Liver (tissue), 9 donors: ENCODE data around the gene CMC4. TPM values are rescaled to one million over a fixed set of nuclear protein-coding genes. Genes with fewer than 3 reads are reported as not detected.
A peak's percentile ranks its signal among the peaks of the same experiment; 100 is the strongest.

Source experiments
- DNase-seq: peaks from one replicate; pipeline ENCODE4 v3.0.0-alpha.2; 2017; ENCODE audit warnings: low spot score
- H3K27ac ChIP-seq, 2 donors: one replicate each; pipeline ENCODE4 v1.7.0; 2013; ENCODE audit warnings: inconsistent platforms in 2 of 2, low read length in 2 of 2, control low read depth in 1 of 2, low read depth in 1 of 2, mild to moderate bottlenecking in 1 of 2
- H3K27me3 ChIP-seq, 4 donors: one replicate each; pipeline versions ENCODE4 v1.6.1 to v1.7.0; 2013; ENCODE audit warnings: low read length in 3 of 4, inconsistent platforms in 1 of 4, mild to moderate bottlenecking in 1 of 4, moderate library complexity in 1 of 4; ENCODE audit not compliant: control insufficient read depth in 4 of 4, insufficient read depth in 4 of 4
- H3K36me3 ChIP-seq, 4 donors: one replicate each; pipeline versions ENCODE4 v1.6.1 to v1.7.0; 2013; ENCODE audit warnings: low read length in 3 of 4, mild to moderate bottlenecking in 3 of 4, low read depth in 1 of 4, moderate library complexity in 1 of 4; ENCODE audit not compliant: control insufficient read depth in 4 of 4, insufficient read depth in 3 of 4
- H3K4me1 ChIP-seq, 4 donors: one replicate each; pipeline versions ENCODE4 v1.6.1 to v1.7.0; 2013; ENCODE audit warnings: low read length in 3 of 4, mild to moderate bottlenecking in 3 of 4, moderate library complexity in 1 of 4; ENCODE audit not compliant: control insufficient read depth in 4 of 4, insufficient read depth in 4 of 4
- H3K4me3 ChIP-seq, 3 donors: one replicate each; pipeline versions ENCODE4 v1.6.1 to v1.7.0; 2013; ENCODE audit warnings: low read length in 3 of 3, control low read depth in 1 of 3, low read depth in 1 of 3, mild to moderate bottlenecking in 1 of 3
- H3K9ac ChIP-seq, 2 donors: one replicate each; pipeline ENCODE4 v1.7.0; 2013; ENCODE audit warnings: low read length in 2 of 2, mild to moderate bottlenecking in 2 of 2, moderate library complexity in 2 of 2, control low read depth in 1 of 2, low read depth in 1 of 2
- H3K9me3 ChIP-seq, 4 donors: one replicate each; pipeline versions ENCODE4 v1.6.1 to v1.7.0; 2013; ENCODE audit warnings: low read length in 3 of 4; ENCODE audit not compliant: control insufficient read depth in 4 of 4
- ATF3 ChIP-seq: IDR thresholded peaks from 2 replicates; pipeline ENCODE4 v1.6.1; 2016; ENCODE audit warnings: antibody characterized with exemption
- CTCF ChIP-seq: fragments of 150-350 bp; IDR thresholded peaks from 2 replicates; pipeline ENCODE4 v1.5.1; 2017; ENCODE audit warnings: improper control_type of control experiment, low read depth, low read length; ENCODE audit not compliant: missing input control
- EGR1 ChIP-seq, 2 donors: IDR thresholded peaks; 2 replicates each; pipeline ENCODE4 v1.6.1; 2016 to 2018; ENCODE audit warnings: antibody characterized with exemption in 2 of 2, low read depth in 2 of 2
- FOXA1 ChIP-seq: IDR thresholded peaks from 2 replicates; pipeline ENCODE4 v1.6.1; 2016; ENCODE audit warnings: antibody characterized with exemption
- FOXA2 ChIP-seq: IDR thresholded peaks from 2 replicates; pipeline ENCODE4 v1.6.1; 2016; ENCODE audit warnings: antibody characterized with exemption
- GABPA ChIP-seq, 2 donors: IDR thresholded peaks in 1 of 2; conservative IDR thresholded peaks in 1 of 2; 2 replicates each; pipeline ENCODE4 v1.6.1; 2016; ENCODE audit warnings: antibody characterized with exemption in 2 of 2, mild to moderate bottlenecking in 1 of 2, moderate library complexity in 1 of 2
- HNF4G ChIP-seq: IDR thresholded peaks from 2 replicates; pipeline ENCODE4 v1.6.1; 2016; ENCODE audit warnings: antibody characterized with exemption
- JUND ChIP-seq, 2 donors: IDR thresholded peaks; 2 replicates each; pipeline ENCODE4 v1.6.1; 2016; ENCODE audit warnings: antibody characterized with exemption in 2 of 2
- MAX ChIP-seq: IDR thresholded peaks from 2 replicates; pipeline ENCODE4 v1.6.1; 2016; ENCODE audit warnings: antibody characterized with exemption
- NR2F2 ChIP-seq: IDR thresholded peaks from 2 replicates; pipeline ENCODE4 v1.6.1; 2016; ENCODE audit warnings: antibody characterized with exemption
- RAD21 ChIP-seq, 2 donors: IDR thresholded peaks; 2 replicates each; pipeline ENCODE4 v1.6.1; 2016; ENCODE audit warnings: antibody characterized with exemption in 2 of 2, mild to moderate bottlenecking in 2 of 2
- REST ChIP-seq: IDR thresholded peaks from 2 replicates; pipeline ENCODE4 v1.6.1; 2016; ENCODE audit warnings: antibody characterized with exemption, mild to moderate bottlenecking
- RXRA ChIP-seq, 2 donors: IDR thresholded peaks; 2 replicates each; pipeline ENCODE4 v1.6.1; 2017 to 2018; ENCODE audit warnings: antibody characterized with exemption in 2 of 2, mild to moderate bottlenecking in 1 of 2
- SP1 ChIP-seq: IDR thresholded peaks from 2 replicates; pipeline ENCODE4 v1.6.1; 2018; ENCODE audit warnings: antibody characterized with exemption, mild to moderate bottlenecking
- TAF1 ChIP-seq: conservative IDR thresholded peaks from 2 replicates; pipeline ENCODE4 v1.6.1; 2016; ENCODE audit warnings: antibody characterized with exemption, mild to moderate bottlenecking
- YY1 ChIP-seq: IDR thresholded peaks from 2 replicates; pipeline ENCODE4 v1.6.1; 2016; ENCODE audit warnings: antibody characterized with exemption, mild to moderate bottlenecking
- ZBTB33 ChIP-seq: IDR thresholded peaks from 2 replicates; pipeline ENCODE4 v1.6.1; 2016; ENCODE audit warnings: antibody characterized with exemption
- WGBS: extraction: QIAGEN DNeasy Blood & Tissue Kit; methylation state at CpG from one replicate; pipeline ENCODE4 v1.1.7; 2013; 5-methylcytosine and 5-hydroxymethylcytosine counted together
- polyA plus RNA-seq, 2 donors: library from polyadenylated mRNA; stranded (reverse) in 1 of 2; unstranded in 1 of 2; fragments of 200-250 nt in 1 of 2; fragments of >200 nt in 1 of 2; fragmentation: Nextera tagmentation in 1 of 2; extraction: Ambion mirVana in 1 of 2; gene quantifications; one replicate each; pipeline versions ENCODE4 v1.2.1 to v1.2.3, GENCODE V29; 2013 to 2015
- total RNA-seq, 2 donors: library from RNA; depleted of rRNA; stranded (reverse); fragments of >200 nt; gene quantifications; one replicate each; pipeline ENCODE4 v1.2.3, GENCODE V29; 2014
- donor health status: healthy.
- donor health status: healthy.
- donor health status: healthy.
- donor health status: healthy.
- donor health status: healthy.

Gene CMC4
- total and polyA plus RNA-seq, 4 donors, result 4.2 to 17.3 (median 10.4) TPM

- no peak for DNase-seq
- Histone ChIP-seq H3K9ac (peak overlapping the region; percentile 43 to 72), H3K27ac (peak overlapping the region; percentile 76 to 78), H3K4me1 (peaks cover 3 to 7% (median 4%) of the 10 kb centered on the region in 4 donors), H3K4me3 (peak overlapping the region; percentile 68 to 92 (median 73)), H3K9me3 (no peaks in the 10 kb centered on the region), H3K27me3 (no peaks in the 10 kb centered on the region), H3K36me3 (peaks cover 0 to 4% (median 0%) of the 10 kb centered on the region in 4 donors)
- 1% methylated on average over 25 of the region's 25 CpGs for WGBS
- TF ChIP-seq EGR1 (IDR thresholded peaks at IDR 0.05; ENCODE audit: low read depth in 2 of 2) (no peak), HNF4G (no peak), RAD21 (IDR thresholded peaks at IDR 0.05) (no peak), ZBTB33 (no peak), TAF1 (peak; percentile 8)
These were observed 851 bp upstream of the CMC4 start for GRCh38 chrX:155071694-155072280.

GRCh38 chrX:155070663-155070974 is 317 bp downstream of the CMC4 start:
- 0% methylated on average over 16 of the region's 16 CpGs for WGBS

GRCh38 chrX:155070038-155070437 is 898 bp downstream of the CMC4 start:
- peak overlapping the region in 1 of 2 donors; percentile 84 for H3K27ac ChIP-seq
- no peaks in the 10 kb centered on the region for H3K36me3 ChIP-seq
- H3K27me3 ChIP-seq, result no peaks in the 10 kb centered on the region
- no peaks in the 10 kb centered on the region for H3K9me3 ChIP-seq
- H3K9ac ChIP-seq, result peak overlapping the region in 1 of 2 donors; percentile 93
- peak overlapping the region; percentile 9 to 75 (median 60) for H3K4me3 ChIP-seq
- peaks cover 3 to 7% (median 6%) of the 10 kb centered on the region in 4 donors for H3K4me1 ChIP-seq
- 4% methylated on average over 12 of the region's 12 CpGs for WGBS
- DNase-seq, result no peak
- no peak for TF ChIP-seq REST
- no peak for TF ChIP-seq RAD21 (IDR thresholded peaks at IDR 0.05)
- no peak for TF ChIP-seq FOXA2
- TF ChIP-seq GABPA (IDR thresholded peaks at IDR 0.05 in 1 of 2, conservative IDR thresholded peaks at IDR 0.05 in 1 of 2), result no peak
- no peak for TF ChIP-seq NR2F2
- TF ChIP-seq HNF4G, result no peak
- TF ChIP-seq YY1, result no peak
- no peak for TF ChIP-seq ATF3
- no peak for TF ChIP-seq EGR1 (IDR thresholded peaks at IDR 0.05; ENCODE audit: low read depth in 2 of 2)
- TF ChIP-seq CTCF, result no peak
- no peak for TF ChIP-seq SP1
- no peak for TF ChIP-seq JUND (IDR thresholded peaks at IDR 0.05)
- TF ChIP-seq ZBTB33, result no peak
- no peak for TF ChIP-seq MAX
- TF ChIP-seq FOXA1, result no peak

More at GRCh38 chrX:155070663-155070974, 317 bp downstream of the CMC4 start:
- H3K4me1 ChIP-seq, result peaks cover 3 to 7% (median 4%) of the 10 kb centered on the region in 4 donors
- H3K4me3 ChIP-seq, result peak overlapping the region; percentile 9 to 75 (median 60)
- peak overlapping the region in 1 of 2 donors; percentile 93 for H3K9ac ChIP-seq
- DNase-seq, result no peak
- H3K27ac ChIP-seq, result peak overlapping the region; percentile 55 to 84
- H3K9me3 ChIP-seq, result no peaks in the 10 kb centered on the region
- peaks cover 0 to 2% (median 0%) of the 10 kb centered on the region in 4 donors for H3K36me3 ChIP-seq
- TF ChIP-seq ATF3 (no peak), RXRA (IDR thresholded peaks at IDR 0.05) (peak in 1 of 2 donors; percentile 17), SP1 (no peak)
- no peaks in the 10 kb centered on the region for H3K27me3 ChIP-seq
